Gastrocnemius medialis (tissue), 4 donors: Measurements from ENCODE around the gene HERC2. TPM values are rescaled to one million over a fixed set of nuclear protein-coding genes. Genes with fewer than 3 reads are reported as not detected.

Source experiments
- ATAC-seq, 2 donors: fragments of 150-250 bp; one replicate each; pipeline ENCODE4 v1.9.1; 2016
- DNase-seq, 2 donors: peaks; one replicate each; pipeline ENCODE4 v3.0.0-alpha.2; 2019
- H3K27ac ChIP-seq, 4 donors: fragments of 200-600 bp; sonication (generic); 1 replicate in 1 of 4; 2 replicates in 3 of 4; pipeline ENCODE4 v1.5.1; 2016 to 2018; ENCODE audit warnings: mild to moderate bottlenecking in 2 of 4, moderate library complexity in 1 of 4
- H3K27me3 ChIP-seq, 3 donors: fragments of 200-600 bp; sonication (generic) in 2 of 3; 1 replicate in 1 of 3; 2 replicates in 2 of 3; pipeline versions ENCODE4 v1.5.1 to v1.6.0; 2016 to 2019; ENCODE audit warnings: mild to moderate bottlenecking in 1 of 3, moderate library complexity in 1 of 3
- H3K36me3 ChIP-seq, 2 donors: fragments of 200-600 bp; sonication (generic) in 1 of 2; one replicate each; pipeline ENCODE4 v1.5.1; 2017 to 2018
- H3K4me1 ChIP-seq, 2 donors: fragments of 200-600 bp; sonication (generic) in 1 of 2; one replicate each; pipeline ENCODE4 v1.5.1; 2016 to 2017; ENCODE audit warnings: mild to moderate bottlenecking in 2 of 2
- H3K4me3 ChIP-seq, 4 donors: fragments of 200-600 bp; sonication (generic) in 3 of 4; 1 replicate in 1 of 4; 2 replicates in 3 of 4; pipeline ENCODE4 v1.5.1; 2016 to 2019; ENCODE audit warnings: mild to moderate bottlenecking in 2 of 4
- H3K9me3 ChIP-seq, 3 donors: fragments of 200-600 bp; sonication (generic) in 2 of 3; 1 replicate in 1 of 3; 2 replicates in 2 of 3; pipeline ENCODE4 v1.5.1; 2016 to 2019
- CTCF ChIP-seq, 5 experiments: fragments of 450-650 bp in 3 of 5; fragments of 200-600 bp in 2 of 5; sonication (generic) in 2 of 5; IDR thresholded peaks in 4 of 5; conservative IDR thresholded peaks in 1 of 5; 1 replicate in 4 of 5; 2 replicates in 1 of 5; pipeline ENCODE4 v1.5.1; 2016 to 2019; ENCODE audit warnings: antibody characterized with exemption in 5 of 5, mild to moderate bottlenecking in 3 of 5, moderate library complexity in 3 of 5
- POLR2A ChIP-seq, 2 donors: fragments of 450-650 bp; IDR thresholded peaks; one replicate each; pipeline ENCODE4 v1.6.1; 2017; ENCODE audit warnings: antibody characterized with exemption in 2 of 2, mild to moderate bottlenecking in 2 of 2, moderate library complexity in 2 of 2
- in situ Hi-C, 4 donors: fragments of 200-750 bp; cut with MboI; loops; one replicate each; pipeline versions ENCODE4 v1.15.0 to v1.8.0; 2017; ENCODE audit warnings: low sequenced_read_pairs in 4 of 4
- intact Hi-C: fragments of 100-400 bp; cut with DNase I; formaldehyde crosslinking; loops from one replicate; pipeline ENCODE4 v1.15.1; 2023; ENCODE audit warnings: low total_unique reads
- total RNA-seq, 4 donors: library from RNA; depleted of rRNA; stranded (reverse); fragments of >200 nt; gene quantifications; one replicate each; pipeline versions ENCODE4 v1.1.0 to v1.2.3, GENCODE V29; 2016

HERC2 gene
- total RNA-seq, 4 donors from 2014 or later: 46.8 to 92.7 (median 62.2) TPM

DNA sequence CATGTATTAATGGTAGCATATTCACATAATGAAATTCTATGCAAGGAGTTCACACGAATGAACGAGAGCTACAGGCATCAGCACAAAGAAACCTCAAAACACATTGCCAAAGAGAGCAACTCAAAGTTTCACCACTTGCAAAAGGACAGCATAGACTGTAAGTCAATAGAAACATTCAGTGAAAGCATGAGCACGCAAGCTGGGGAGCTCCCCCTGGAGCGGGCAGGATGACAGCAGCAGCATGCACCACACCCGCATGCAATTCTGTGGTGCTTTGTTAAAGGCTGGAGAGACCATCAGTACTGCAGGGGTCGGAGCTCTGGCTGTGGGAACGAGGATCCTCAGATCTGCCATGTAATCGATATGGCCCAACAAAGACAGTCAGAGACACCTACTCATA, 241.6 kb downstream of the HERC2 start:
- in situ Hi-C loops (no loop called here), intact Hi-C loops (no loop called here)
- Histone ChIP-seq H3K9me3 (no peaks in the 10 kb centered on the region), H3K36me3 (no peaks in the 10 kb centered on the region), H3K4me3 (no peak overlapping the region), H3K27ac (no peak overlapping the region), H3K27me3 (no peaks in the 10 kb centered on the region), H3K4me1 (no peaks in the 10 kb centered on the region)
- DNase-seq (no peak), ATAC-seq (no peak)
- TF ChIP-seq POLR2A (IDR thresholded peaks at IDR 0.05) (no peak), CTCF (IDR thresholded peaks at IDR 0.05 in 4 of 5, conservative IDR thresholded peaks at IDR 0.05 in 1 of 5) (no peak)

GRCh38 chr15:28079313-28079969, 242.5 kb downstream of the HERC2 start:
- intact Hi-C loops: no loop called here
- in situ Hi-C loops: no loop called here
- H3K36me3 ChIP-seq: no peaks in the 10 kb centered on the region

GRCh38 chr15:28078191-28078719, 243.7 kb downstream of the HERC2 start:
- Histone ChIP-seq H3K9me3 (no peaks in the 10 kb centered on the region), H3K27me3 (no peaks in the 10 kb centered on the region), H3K4me3 (no peak overlapping the region), H3K27ac (no peak overlapping the region), H3K4me1 (no peaks in the 10 kb centered on the region), H3K36me3 (no peaks in the 10 kb centered on the region)
- intact Hi-C loops (no loop called here), in situ Hi-C loops (no loop called here)
- ATAC-seq (no peak), DNase-seq (no peak)
- TF ChIP-seq CTCF (IDR thresholded peaks at IDR 0.05 in 4 of 5, conservative IDR thresholded peaks at IDR 0.05 in 1 of 5) (no peak), POLR2A (IDR thresholded peaks at IDR 0.05) (no peak)

More at GRCh38 chr15:28079313-28079969, 242.5 kb downstream of the HERC2 start:
- H3K27me3 ChIP-seq: no peaks in the 10 kb centered on the region
- H3K4me1 ChIP-seq: no peaks in the 10 kb centered on the region
- no peak overlapping the region for H3K4me3 ChIP-seq
- ATAC-seq (no peak), DNase-seq (no peak)
- no peaks in the 10 kb centered on the region for H3K9me3 ChIP-seq
- H3K27ac ChIP-seq: no peak overlapping the region
- no peak for TF ChIP-seq POLR2A (IDR thresholded peaks at IDR 0.05)
- TF ChIP-seq CTCF (IDR thresholded peaks at IDR 0.05 in 4 of 5, conservative IDR thresholded peaks at IDR 0.05 in 1 of 5): no peak

DNA sequence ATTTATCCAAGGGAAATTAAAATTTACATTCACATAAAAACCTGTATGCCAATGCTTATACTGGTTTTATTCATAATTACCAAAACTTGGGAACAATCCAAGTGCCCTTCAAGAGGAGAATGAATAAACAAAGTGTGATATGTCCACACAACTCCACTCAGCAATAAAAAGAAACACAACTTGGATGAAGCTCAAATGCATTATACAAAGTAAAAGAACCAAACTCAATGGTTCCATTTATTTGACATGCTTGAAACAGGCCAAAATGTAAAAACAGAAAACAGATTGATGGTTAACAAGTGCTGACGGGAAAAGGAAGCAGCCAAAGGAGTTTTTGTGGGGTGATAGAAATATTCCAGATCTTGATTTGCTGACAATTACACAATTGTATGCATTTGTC, 246.4 kb downstream of the HERC2 start:
- ATAC-seq: no peak
- H3K27ac ChIP-seq: no peak overlapping the region
- intact Hi-C loops: no loop called here

More for the DNA sequence above, 246.4 kb downstream of the HERC2 start:
- TF ChIP-seq POLR2A (IDR thresholded peaks at IDR 0.05) (no peak), CTCF (IDR thresholded peaks at IDR 0.05 in 4 of 5, conservative IDR thresholded peaks at IDR 0.05 in 1 of 5) (no peak)
- Histone ChIP-seq H3K36me3 (no peaks in the 10 kb centered on the region), H3K9me3 (no peaks in the 10 kb centered on the region), H3K4me3 (no peak overlapping the region), H3K27me3 (no peaks in the 10 kb centered on the region), H3K4me1 (no peaks in the 10 kb centered on the region)
- in situ Hi-C loops: no loop called here
- DNase-seq: no peak
